ENCODE results near the gene SSTR3. TPM values are rescaled to one million over a fixed set of nuclear protein-coding genes. Genes with fewer than 3 reads are reported as not detected.

The SSTR3 gene
- total and polyA plus RNA-seq, 4 donors: 0.19 TPM; not detected in 3

- Histone ChIP-seq H3K4me1 (ENCODE audit: control insufficient read depth in 4 of 4, insufficient read depth in 4 of 4, low read length in 3 of 4) (peaks cover 0 to 2% (median 1%) of the 10 kb centered on the region in 4 donors), H3K27me3 (ENCODE audit: control insufficient read depth in 4 of 4, insufficient read depth in 4 of 4, low read length in 3 of 4) (peaks cover 0 to 4% (median 0%) of the 10 kb centered on the region in 4 donors), H3K36me3 (ENCODE audit: control insufficient read depth in 4 of 4, insufficient read depth in 3 of 4, low read depth in 1 of 4, low read length in 3 of 4) (no peaks in the 10 kb centered on the region), H3K27ac (ENCODE audit: low read depth in 1 of 2, low read length in 2 of 2) (no peak overlapping the region), H3K9me3 (ENCODE audit: control insufficient read depth in 4 of 4, low read length in 3 of 4) (no peaks in the 10 kb centered on the region), H3K9ac (ENCODE audit: low read depth in 1 of 2, low read length in 2 of 2) (no peak overlapping the region), H3K4me3 (ENCODE audit: low read depth in 1 of 3, low read length in 3 of 3) (no peak overlapping the region)
- TF ChIP-seq FOXA2 (IDR thresholded peaks at IDR 0.05): no peak
- TF ChIP-seq, protein P1, sequence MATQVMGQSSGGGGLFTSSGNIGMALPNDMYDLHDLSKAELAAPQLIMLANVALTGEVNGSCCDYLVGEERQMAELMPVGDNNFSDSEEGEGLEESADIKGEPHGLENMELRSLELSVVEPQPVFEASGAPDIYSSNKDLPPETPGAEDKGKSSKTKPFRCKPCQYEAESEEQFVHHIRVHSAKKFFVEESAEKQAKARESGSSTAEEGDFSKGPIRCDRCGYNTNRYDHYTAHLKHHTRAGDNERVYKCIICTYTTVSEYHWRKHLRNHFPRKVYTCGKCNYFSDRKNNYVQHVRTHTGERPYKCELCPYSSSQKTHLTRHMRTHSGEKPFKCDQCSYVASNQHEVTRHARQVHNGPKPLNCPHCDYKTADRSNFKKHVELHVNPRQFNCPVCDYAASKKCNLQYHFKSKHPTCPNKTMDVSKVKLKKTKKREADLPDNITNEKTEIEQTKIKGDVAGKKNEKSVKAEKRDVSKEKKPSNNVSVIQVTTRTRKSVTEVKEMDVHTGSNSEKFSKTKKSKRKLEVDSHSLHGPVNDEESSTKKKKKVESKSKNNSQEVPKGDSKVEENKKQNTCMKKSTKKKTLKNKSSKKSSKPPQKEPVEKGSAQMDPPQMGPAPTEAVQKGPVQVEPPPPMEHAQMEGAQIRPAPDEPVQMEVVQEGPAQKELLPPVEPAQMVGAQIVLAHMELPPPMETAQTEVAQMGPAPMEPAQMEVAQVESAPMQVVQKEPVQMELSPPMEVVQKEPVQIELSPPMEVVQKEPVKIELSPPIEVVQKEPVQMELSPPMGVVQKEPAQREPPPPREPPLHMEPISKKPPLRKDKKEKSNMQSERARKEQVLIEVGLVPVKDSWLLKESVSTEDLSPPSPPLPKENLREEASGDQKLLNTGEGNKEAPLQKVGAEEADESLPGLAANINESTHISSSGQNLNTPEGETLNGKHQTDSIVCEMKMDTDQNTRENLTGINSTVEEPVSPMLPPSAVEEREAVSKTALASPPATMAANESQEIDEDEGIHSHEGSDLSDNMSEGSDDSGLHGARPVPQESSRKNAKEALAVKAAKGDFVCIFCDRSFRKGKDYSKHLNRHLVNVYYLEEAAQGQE (IDR thresholded peaks at IDR 0.05): no peak
- TF ChIP-seq YY1 (IDR thresholded peaks at IDR 0.05): no peak
- no peak for TF ChIP-seq RXRA (IDR thresholded peaks at IDR 0.05)
- 94% methylated on average over 7 of the region's 7 CpGs for WGBS
- DNase-seq (ENCODE audit: low spot score): no peak
Observed at GRCh38 chr22:37208401-37209139, 3.7 kb downstream of the SSTR3 start.

DNA sequence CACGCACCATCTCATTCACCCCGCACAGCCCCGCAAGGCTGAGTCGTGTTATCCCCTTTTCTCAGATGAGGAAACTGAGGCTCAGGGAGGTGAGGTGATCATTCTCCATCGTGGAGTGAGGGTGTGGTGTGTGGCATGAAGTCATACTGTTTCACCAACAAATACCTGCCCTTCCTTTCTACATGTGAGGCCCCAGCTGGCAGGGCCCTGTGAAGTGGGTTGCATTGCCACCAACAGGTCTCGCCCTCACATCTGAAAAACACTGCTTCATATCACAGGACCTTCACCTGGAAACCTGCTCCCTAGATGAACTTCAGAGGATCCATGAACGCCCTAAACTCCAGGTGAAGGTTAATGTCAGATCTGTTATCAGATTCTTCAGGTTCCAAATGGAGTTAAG, 4.3 kb downstream of the SSTR3 start:
- Histone ChIP-seq H3K9ac (ENCODE audit: low read depth in 1 of 2, low read length in 2 of 2) (no peak overlapping the region), H3K9me3 (ENCODE audit: control insufficient read depth in 4 of 4, low read length in 3 of 4) (no peaks in the 10 kb centered on the region), H3K36me3 (ENCODE audit: control insufficient read depth in 4 of 4, insufficient read depth in 3 of 4, low read depth in 1 of 4, low read length in 3 of 4) (no peaks in the 10 kb centered on the region), H3K4me3 (ENCODE audit: low read depth in 1 of 3, low read length in 3 of 3) (no peak overlapping the region), H3K27ac (ENCODE audit: low read depth in 1 of 2, low read length in 2 of 2) (no peak overlapping the region), H3K27me3 (ENCODE audit: control insufficient read depth in 4 of 4, insufficient read depth in 4 of 4, low read length in 3 of 4) (peaks cover 0 to 4% (median 0%) of the 10 kb centered on the region in 4 donors), H3K4me1 (ENCODE audit: control insufficient read depth in 4 of 4, insufficient read depth in 4 of 4, low read length in 3 of 4) (peaks cover 0 to 2% (median 1%) of the 10 kb centered on the region in 4 donors)
- 87% methylated on average over 7 of the region's 7 CpGs for WGBS
- no peak for DNase-seq (ENCODE audit: low spot score)
- no peak for TF ChIP-seq FOXA1 (IDR thresholded peaks at IDR 0.05)
- TF ChIP-seq, protein P1 (IDR thresholded peaks at IDR 0.05): no peak
- no peak for TF ChIP-seq TAF1 (conservative IDR thresholded peaks at IDR 0.05)
- TF ChIP-seq EGR1 (IDR thresholded peaks at IDR 0.05; ENCODE audit: low read depth in 2 of 2): no peak
- no peak for TF ChIP-seq RAD21 (IDR thresholded peaks at IDR 0.05)
- TF ChIP-seq SP1 (IDR thresholded peaks at IDR 0.05): no peak
- TF ChIP-seq RXRA (IDR thresholded peaks at IDR 0.05): no peak
- TF ChIP-seq, protein P2, sequence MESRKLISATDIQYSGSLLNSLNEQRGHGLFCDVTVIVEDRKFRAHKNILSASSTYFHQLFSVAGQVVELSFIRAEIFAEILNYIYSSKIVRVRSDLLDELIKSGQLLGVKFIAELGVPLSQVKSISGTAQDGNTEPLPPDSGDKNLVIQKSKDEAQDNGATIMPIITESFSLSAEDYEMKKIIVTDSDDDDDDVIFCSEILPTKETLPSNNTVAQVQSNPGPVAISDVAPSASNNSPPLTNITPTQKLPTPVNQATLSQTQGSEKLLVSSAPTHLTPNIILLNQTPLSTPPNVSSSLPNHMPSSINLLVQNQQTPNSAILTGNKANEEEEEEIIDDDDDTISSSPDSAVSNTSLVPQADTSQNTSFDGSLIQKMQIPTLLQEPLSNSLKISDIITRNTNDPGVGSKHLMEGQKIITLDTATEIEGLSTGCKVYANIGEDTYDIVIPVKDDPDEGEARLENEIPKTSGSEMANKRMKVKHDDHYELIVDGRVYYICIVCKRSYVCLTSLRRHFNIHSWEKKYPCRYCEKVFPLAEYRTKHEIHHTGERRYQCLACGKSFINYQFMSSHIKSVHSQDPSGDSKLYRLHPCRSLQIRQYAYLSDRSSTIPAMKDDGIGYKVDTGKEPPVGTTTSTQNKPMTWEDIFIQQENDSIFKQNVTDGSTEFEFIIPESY (IDR thresholded peaks at IDR 0.05): no peak
- TF ChIP-seq HNF4A (conservative IDR thresholded peaks at IDR 0.05): no peak
- no peak for TF ChIP-seq YY1 (IDR thresholded peaks at IDR 0.05)
- TF ChIP-seq GABPA (IDR thresholded peaks at IDR 0.05 in 1 of 2, conservative IDR thresholded peaks at IDR 0.05 in 1 of 2): no peak

All from liver (tissue), 9 donors.